ENCODE results near the gene MRPL52. TPM values are rescaled to one million over a fixed set of nuclear protein-coding genes. Genes with fewer than 3 reads are reported as not detected.

The MRPL52 gene
- total RNA-seq, 1 experiment from 2014 or later: 180 TPM

GRCh38 chr14:22847661-22848341, 18.1 kb downstream of the MRPL52 start:
- H3K27me3 ChIP-seq (ENCODE audit: low read length): no peaks in the 10 kb centered on the region
- CTCF ChIA-PET: no interaction called here
- intact Hi-C loops (cut with micrococcal nuclease): no loop called here
- peaks cover 34% of the 10 kb centered on the region for H3K4me1 ChIP-seq (ENCODE audit: insufficient read depth, low read length)
- no peak overlapping the region for H3K9ac ChIP-seq (ENCODE audit: low read length)
- H3K4me3 ChIP-seq (ENCODE audit: low read length): no peak overlapping the region
- no peak overlapping the region for H3K4me2 ChIP-seq (ENCODE audit: low read length)
- DNase-seq (no peak), ATAC-seq (no peak)
- H3K27ac ChIP-seq (ENCODE audit: low read length): peak overlapping the region; percentile 58
- BruUV-seq (replicated peaks): no TSS peak
- H3K9me3 ChIP-seq (ENCODE audit: low read length): no peaks in the 10 kb centered on the region
- H4K20me1 ChIP-seq (ENCODE audit: low read length): no peaks in the 10 kb centered on the region
- H3K79me2 ChIP-seq (ENCODE audit: low read length): no peaks in the 10 kb centered on the region
- peaks cover 10% of the 10 kb centered on the region for H3K36me3 ChIP-seq (ENCODE audit: low read depth, low read length)
- TF ChIP-seq EZH2 (IDR thresholded peaks at IDR 0.05; ENCODE audit: low read length, unreplicated experiment): no peak
- TF ChIP-seq CTCF (conservative IDR thresholded peaks at IDR 0.05; ENCODE audit: low read depth, low read length): no peak
- TF ChIP-seq EZH2phosphoT487 (IDR thresholded peaks at IDR 0.05; ENCODE audit: borderline replicate concordance, low read length): no peak
- no peaks in the 10 kb centered on the region for H3F3A ChIP-seq (ENCODE audit: low read length, unreplicated experiment)
- no peak overlapping the region for H2AFZ ChIP-seq (ENCODE audit: low read length)
- no peaks in the 10 kb centered on the region for H3K9me2 ChIP-seq (replicated peaks; ENCODE audit: low read length)
- POLR2A ChIA-PET (ENCODE audit: unreplicated experiment): no interaction called here

- no peak for DNase-seq
- H3K9me2 ChIP-seq (replicated peaks; ENCODE audit: low read length): no peaks in the 10 kb centered on the region
- H3K27me3 ChIP-seq (ENCODE audit: low read length): no peaks in the 10 kb centered on the region
- TF ChIP-seq EZH2 (IDR thresholded peaks at IDR 0.05; ENCODE audit: low read length, unreplicated experiment): no peak
- no peak for TF ChIP-seq CTCF (conservative IDR thresholded peaks at IDR 0.05; ENCODE audit: low read depth, low read length)
- TF ChIP-seq EZH2phosphoT487 (IDR thresholded peaks at IDR 0.05; ENCODE audit: borderline replicate concordance, low read length): no peak
- ATAC-seq: no peak
- POLR2A ChIA-PET (ENCODE audit: unreplicated experiment): no interaction called here
- H3F3A ChIP-seq (ENCODE audit: low read length, unreplicated experiment): no peaks in the 10 kb centered on the region
- H3K4me2 ChIP-seq (ENCODE audit: low read length): no peak overlapping the region
- peak overlapping the region; percentile 58 for H3K27ac ChIP-seq (ENCODE audit: low read length)
- CTCF ChIA-PET: no interaction called here
- H3K79me2 ChIP-seq (ENCODE audit: low read length): no peaks in the 10 kb centered on the region
- H3K4me3 ChIP-seq (ENCODE audit: low read length): no peak overlapping the region
- H3K9ac ChIP-seq (ENCODE audit: low read length): no peak overlapping the region
- no peaks in the 10 kb centered on the region for H4K20me1 ChIP-seq (ENCODE audit: low read length)
- intact Hi-C loops (cut with micrococcal nuclease): no loop called here
- H3K36me3 ChIP-seq (ENCODE audit: low read depth, low read length): peaks cover 8% of the 10 kb centered on the region
- H3K9me3 ChIP-seq (ENCODE audit: low read length): no peaks in the 10 kb centered on the region
- peaks cover 39% of the 10 kb centered on the region for H3K4me1 ChIP-seq (ENCODE audit: insufficient read depth, low read length)
- BruUV-seq (replicated peaks): no TSS peak
- H2AFZ ChIP-seq (ENCODE audit: low read length): no peak overlapping the region
Measured at GRCh38 chr14:22848351-22849164, 18.9 kb downstream of the MRPL52 start.

Measured in PC-3 (cell line).